ENCODE measurements around the gene TERT.

The TERT gene

DNA sequence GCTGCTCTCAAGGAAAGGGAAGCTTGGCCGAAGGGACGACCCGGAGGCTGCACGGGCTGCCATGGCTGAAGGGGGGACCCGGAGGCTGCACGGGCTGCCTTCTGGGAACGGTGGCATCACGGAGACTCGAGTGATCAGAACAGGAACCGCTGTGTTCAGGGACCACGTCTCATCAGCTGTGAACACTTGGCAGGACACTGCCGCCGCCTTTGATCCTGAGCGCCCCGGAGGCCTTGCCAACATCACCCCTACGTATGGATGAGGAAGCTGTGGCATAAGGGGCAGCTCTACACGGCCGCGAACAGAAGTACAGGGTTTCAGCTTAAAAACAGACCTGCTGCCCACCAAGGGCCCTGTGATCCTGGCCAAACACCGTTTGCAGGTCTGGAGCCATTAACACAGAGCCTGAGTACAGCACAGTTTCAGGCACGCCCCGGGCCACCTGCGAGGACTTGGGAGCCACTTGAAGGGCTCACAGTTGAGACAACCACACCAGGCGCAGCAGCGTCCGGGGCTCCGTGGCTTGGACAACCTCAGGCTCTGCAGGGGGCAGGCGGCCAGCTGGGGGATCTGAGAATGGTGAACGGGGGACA lies 23.9 kb upstream of the TERT start:
- DNase-seq (ENCODE audit: low read depth in 2 of 2): no peak

DNA sequence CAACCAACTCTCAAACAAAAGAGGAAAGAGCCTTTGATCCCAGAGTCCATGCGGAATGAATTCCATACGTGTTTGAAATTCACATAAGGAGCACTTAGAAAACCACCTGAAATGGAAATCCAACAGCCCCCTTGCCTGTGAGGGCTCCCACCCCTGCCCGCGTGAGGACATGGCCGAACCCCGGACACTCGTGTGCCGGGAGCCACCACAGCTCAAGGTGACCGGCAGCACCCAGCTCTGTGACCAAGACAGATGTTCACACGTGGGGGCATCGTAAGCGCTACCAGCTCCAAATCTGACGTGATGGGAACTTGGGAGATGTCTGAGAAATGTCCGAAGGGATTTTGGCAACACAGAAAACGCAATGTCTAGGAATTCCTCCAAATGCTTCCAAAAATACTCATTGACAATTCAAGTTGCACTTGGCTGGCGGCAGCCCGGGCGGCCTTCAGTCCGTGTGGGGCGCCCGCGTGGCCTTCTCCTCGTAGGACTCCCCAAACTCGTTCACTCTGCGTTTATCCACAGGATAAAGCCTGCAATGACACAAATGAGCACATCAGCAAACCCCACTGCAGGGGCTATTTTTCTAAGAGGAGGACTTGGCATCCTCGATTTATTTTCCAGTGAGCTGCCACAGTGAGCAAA lies 23.2 kb upstream of the TERT start:
- no peak for DNase-seq (ENCODE audit: low read depth in 2 of 2)

DNA sequence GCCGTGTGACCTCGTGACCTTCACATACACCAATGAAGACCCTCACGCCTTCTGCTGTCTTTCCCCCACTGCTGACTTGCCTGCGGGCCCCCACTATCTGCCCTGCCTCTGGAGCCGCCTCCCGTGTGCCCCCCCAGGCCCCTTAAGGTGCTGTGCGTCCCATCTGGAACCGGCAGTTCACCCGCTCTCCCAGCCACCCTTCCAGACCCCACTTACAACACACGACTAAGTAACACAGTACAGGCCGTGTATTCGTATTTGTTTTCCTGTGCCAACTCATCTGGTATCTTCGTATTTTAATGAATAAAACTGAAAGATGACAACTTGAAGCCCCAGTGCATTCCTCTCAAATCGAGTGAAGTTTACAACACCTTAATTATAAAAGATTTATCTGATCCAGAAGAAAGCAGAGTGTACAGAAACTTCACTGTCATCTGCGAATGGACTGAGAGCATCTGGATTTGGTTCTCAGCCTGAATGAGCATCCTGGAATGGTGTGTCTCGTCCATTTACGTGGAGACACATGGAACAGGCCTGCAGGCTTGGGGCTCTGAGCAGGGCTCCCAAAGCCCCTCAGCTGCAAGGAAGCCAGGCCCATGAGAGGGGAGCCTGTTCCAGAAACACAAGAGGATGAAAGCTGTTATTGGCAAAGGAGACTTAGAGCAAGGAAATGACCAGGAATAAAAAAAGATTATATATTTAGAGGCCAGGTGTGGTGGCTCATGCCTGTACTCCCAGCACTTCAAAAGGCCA lies 21.9 kb upstream of the TERT start:
- no peak for DNase-seq (ENCODE audit: low read depth in 2 of 2)

DNA sequence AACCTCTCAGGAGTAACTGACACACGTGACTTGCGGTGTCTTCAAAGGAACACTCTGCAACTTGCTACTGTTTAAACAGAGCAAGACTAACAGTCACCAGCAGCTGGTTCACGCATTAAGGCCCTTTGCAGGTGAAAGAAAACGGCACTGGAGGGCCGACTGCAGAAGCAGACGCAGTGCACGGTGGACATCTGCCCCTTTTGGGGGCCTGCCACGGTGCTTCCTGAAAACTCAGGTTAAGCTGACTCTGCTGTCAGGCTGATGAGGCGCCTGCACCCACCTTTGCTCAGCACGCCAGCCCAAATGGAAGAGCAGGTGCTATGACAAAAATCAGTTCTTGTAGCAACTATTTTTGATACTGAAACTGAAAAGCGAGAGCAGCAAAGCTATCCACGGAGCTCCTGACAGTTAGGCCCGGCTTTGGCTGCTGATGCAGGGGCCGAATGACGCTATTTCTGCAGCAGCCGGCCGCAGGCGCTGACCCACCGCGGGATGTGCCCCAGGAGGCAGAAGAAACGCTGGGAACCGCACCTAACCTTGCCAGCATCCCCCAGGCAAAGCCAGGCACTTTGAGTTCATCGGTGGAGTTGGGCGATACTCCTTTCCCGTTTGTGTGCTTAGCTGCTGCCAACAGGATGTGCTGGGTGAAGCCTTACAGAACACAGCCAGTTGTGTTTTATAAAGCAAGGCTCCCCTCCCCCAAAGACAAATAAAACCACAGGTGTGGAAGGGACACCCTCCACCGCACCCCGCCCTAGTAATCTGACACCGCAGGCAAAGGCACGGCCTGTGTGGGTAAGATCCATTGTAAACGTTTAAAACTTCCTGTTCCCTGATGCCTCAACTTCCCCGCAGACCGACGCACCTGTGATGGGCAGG lies 21.1 kb upstream of the TERT start:
- DNase-seq (ENCODE audit: low read depth in 2 of 2): peak; percentile 23 to 28

DNA sequence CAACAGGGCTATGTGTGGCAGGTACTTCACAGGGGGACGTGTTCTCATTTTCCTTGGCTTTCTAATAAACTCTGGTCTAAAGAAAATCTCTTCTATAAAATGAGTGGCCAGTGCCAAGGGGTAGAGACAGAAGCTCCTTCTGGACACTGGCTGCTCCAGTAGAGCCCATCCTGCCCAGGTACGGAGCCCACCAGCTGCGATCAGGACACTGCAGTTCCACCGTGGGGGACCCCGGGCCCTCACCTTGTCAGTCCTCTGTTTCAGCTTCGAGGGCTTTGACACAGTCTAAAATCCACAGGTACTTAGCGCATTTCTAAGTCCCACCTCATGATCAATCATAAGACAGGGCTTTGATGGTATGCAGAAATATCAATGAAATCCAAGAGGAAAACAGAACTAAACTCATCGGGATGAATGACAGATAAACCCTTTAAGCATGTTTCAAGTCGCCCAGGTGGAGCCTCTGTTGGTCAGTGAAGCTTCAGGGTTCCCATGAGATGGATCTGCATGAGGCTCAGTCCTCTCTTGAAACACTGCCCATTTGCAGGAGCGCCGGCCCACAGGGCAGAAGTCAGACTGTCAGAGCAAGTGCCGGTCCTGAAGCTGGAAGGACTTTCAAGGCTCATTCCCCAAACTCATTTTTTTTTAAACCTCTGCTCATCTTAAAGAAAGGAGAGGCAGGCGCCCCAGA lies 20.3 kb upstream of the TERT start:
- DNase-seq (ENCODE audit: low read depth in 2 of 2): no peak

DNA sequence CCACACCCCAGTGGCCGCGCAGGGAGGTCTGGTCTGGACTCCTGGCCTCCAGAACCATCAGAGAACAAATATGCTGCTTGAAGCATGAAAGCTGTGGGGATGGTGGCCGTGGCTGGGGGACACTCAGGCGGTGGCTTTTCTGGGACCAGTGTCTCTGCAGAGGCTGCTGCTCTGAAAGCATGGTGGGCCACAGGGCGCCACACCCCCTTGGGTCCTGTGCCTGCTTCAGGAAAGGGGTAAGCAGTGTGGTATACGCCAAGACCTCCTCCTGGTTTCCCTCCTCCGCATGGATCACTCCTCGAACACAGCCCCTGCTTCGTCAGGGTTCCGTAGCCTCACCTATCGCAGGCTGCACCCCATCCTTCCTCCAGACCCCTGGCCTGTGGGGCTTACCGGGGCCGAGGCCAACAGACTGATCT lies 19.7 kb upstream of the TERT start:
- DNase-seq (ENCODE audit: low read depth in 2 of 2): no peak

DNA sequence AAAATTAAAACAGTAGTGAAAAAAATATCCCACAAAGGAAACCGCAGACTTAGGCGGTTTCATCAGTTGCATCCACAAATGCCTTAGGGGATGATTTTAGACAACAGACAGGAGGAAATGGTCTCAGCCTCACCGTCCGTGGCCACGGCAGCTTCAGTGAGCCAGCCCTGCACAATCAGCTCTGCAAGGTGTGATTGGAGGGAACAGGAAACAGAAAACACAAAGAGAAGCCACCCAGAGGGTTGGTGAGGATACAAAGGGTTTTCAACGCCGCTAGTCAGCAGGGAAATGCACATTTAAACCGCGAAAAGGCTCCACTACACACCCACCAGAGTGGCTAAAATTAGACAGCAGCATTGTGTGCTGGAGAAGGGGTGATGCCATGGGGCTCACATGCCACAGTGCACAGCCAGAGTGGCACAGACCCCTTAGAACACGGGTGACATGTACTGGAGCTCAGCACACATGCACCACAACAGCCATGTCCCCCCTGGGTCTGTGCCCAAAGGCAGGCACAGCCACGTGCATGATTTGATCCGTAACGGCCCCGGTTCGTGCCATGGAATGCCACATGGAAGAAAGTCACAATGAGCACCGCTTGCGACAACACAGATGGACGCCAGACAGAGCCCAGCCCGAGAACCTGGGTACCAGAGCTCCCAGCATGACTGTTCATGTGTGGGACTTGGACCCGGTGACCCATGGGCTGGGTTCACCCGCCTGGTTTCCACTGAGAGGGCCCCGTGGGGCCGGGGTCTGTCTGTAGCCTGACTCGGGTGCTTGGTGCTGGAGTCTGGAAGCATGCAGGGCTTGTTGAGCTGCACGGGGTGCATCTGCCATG lies 18.3 kb upstream of the TERT start:
- peak in 1 of 2 donors; percentile 7 for DNase-seq (ENCODE audit: low read depth in 2 of 2)

DNA sequence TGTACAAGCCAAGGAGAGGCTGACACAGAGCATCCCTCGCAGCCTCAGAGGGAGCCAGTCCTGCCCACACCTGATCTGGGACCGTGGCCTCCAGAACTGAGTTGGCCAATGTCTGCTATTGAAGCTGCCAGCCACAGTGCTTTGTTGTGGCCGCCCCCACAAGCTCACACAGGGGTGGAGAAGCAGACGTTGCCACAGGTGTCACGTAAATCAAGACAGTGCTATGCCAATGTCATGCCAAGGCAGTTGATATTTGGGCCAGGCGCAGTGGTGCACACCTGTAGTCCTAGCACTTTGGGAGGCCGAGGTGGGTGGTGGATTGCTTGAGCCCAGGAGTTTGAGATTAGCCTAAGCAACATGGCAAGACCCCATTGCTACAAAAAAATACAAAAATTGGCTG lies 17.3 kb upstream of the TERT start:
- DNase-seq (ENCODE audit: low read depth in 2 of 2): no peak

DNA sequence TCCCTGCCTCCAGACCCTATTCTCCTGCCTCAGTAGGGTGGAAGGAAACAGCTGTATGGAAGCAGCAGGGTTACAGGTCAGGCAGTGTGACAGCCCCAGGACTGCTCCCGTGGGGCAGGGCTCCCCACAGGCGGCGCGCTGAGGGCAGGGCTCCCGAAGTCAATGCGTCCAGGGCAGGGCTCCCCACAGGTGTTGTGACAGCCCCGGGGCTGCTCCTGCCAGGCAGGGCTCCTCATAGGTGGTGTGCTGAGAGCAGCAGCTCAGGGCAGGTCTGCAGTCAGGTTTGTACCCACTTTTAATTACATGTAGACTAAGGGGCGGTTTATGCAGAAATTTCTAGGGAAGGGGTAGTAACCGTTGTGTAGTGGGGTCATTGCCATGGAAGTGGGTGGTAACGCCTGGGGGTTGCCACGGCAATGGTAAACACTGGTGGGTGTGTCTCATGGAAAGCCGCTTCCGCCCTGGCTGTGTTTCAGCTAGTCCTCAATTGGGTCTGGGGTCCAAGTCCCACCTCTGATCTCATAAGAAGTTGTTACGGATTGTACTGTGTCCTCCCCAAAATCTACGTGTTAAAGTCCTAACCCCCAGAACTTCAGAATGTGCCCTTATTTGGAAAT lies 16.7 kb upstream of the TERT start:
- no peak for DNase-seq (ENCODE audit: low read depth in 2 of 2)

DNA sequence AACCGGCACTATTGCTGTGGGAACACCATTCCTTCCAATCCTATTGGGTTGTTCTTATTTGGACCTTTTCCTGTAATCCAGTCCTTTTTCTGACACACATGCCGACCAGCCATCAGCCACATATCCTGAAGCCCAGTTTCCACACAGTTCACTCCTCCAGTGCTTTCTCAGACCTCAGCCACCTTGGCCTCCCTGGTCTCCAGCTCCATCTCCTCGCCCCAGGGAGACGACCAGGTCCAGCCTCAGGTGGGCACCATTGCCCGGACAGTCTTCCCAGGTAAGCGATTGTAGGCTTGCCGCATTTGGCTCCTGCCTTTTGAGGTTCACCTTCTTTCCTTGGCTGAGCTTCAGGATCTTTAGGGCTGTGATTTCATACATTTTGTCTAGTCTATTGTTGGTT lies 15.2 kb upstream of the TERT start:
- no peak for DNase-seq (ENCODE audit: low read depth in 2 of 2)

DNA sequence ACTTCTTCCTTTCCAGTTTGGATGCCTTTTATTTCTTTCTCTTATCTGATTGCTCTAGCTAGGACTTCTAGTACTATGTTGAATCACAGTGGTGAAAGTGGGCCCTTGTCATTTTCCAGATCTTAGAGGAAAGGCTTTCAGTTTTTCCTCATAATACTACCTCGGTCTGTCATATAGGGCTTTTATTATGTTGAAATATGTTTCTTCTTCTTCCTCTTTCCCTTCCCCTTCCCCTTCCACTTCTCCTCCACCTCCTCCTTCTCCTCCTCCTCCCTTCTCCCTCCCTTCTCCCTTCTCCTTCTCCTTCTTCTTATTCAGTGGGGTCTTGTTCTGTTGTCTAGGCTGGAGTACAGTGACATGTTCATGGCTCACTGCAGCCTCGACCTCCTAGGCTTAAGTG lies 9.2 kb upstream of the TERT start:
- DNase-seq (ENCODE audit: low read depth in 2 of 2): no peak

DNA sequence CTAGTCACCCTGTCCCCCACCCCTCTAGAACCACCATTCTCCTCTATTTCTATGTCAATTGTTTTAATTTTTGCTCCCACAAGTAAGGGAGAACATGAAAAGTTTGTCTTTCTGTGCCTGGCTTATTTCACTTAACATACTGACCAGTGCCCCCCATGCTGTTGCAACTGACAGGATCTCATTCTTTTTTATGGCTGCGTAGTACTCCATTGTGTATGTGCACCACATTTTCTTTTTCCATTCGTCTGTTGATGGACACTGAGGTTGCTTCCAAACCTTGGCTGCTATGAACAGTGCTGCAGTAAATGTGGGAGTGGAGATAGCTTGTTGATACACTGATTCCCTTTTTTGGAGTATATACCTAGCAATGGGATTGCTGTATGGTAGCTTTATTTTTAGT lies 7.4 kb upstream of the TERT start:
- no peak for DNase-seq (ENCODE audit: low read depth in 2 of 2)

DNA sequence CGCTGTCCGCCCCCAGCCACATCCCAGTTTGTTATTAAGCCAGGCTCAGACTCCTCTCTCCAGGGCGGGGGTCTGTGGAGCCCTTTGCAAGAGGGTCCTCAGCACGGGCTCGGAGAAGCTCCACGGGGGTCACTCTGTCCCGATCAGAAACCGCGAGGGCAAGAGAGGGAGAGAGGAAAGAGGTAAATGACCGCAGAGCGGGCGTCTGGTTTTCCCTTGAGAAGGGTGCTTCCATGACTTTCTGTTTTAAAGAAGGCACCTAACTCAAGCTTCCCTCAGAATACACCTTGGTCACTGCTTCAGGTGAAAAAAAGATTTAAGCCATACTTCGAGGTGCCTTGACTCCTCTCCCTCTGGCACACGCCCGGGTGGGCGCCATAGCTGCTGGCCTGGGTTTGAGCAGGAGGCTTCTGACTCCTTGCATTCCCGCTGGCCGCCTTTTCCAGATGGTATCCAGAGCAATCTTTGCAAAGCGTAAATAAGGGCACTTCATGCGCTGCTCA lies 5.8 kb upstream of the TERT start:
- DNase-seq (ENCODE audit: low read depth in 2 of 2): no peak

DNA sequence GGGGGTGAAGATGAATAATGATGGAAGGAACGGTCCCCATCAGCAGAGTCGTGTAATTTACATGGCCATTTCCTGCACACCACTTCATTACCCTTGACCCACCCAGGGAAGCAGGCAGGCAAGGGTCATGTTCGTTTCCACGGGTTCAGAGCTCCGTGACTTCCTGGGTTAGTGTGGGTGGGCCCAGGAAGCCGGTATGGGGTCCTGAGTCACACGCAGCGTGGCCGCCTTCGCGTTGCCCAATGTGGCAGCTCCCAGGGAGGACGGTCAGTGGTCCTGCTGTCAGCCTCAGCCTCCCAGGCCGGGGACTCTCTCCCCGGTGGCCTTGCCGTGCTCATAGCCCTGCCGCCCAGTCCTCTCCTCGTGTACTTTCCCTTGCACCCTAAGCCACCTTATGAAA lies 5.1 kb upstream of the TERT start:
- no peak for DNase-seq (ENCODE audit: low read depth in 2 of 2)

DNA sequence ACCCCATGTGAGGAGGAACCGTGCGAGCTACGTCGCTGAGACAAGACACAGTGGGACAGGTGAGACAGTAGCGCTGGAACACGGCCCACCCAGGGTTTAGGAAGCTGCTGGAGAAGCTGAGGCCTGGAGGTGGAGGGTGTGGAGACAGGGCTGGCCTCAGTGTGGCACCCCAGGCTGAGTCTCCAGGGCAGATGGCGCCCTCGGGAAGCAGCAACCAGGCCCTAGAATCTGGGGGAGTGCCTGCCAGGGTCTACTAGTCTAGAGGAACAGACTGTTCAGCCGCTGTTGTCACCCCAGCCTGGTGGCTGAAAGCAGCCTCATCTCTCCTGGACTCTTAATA lies 4.6 kb upstream of the TERT start:
- no peak for DNase-seq (ENCODE audit: low read depth in 2 of 2)

DNA sequence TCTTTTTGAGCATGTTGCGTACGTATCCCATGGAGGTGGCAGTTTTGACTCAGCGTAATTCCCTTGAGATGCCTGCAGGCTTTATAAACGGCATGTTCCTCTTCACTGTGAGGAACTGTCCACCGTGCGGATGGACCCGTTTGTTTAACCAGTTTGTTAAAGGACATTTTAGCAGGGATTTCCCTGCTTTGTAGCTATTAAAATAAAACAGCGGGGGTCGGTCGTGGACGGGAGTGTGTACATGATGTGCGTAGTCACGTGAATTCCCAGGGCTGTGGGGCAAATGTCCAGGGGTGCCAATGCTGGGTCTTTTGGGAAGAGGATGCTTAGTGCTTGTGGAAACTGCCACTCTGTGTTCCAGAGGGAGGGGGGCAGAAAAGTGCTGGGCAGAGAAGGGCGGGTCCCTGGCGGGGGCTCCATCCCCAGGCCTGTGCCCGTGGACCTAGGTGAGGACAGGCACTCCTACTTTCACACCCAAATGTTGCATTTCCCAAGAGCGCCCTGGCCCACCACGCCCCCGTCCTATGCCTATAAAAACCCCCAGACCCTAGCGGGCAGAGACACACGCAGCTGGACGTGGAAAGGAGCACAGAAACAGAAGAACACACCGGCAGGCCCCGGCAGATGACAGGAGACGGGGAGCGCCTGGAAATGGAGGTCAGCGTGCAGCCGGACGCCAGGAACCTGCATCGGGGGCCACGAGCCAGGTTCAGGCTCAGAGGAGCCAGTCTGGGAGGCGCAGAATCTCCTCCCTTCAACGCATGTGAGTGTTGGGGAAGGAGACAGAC lies 4.0 kb upstream of the TERT start:
- DNase-seq (ENCODE audit: low read depth in 2 of 2): no peak

DNA sequence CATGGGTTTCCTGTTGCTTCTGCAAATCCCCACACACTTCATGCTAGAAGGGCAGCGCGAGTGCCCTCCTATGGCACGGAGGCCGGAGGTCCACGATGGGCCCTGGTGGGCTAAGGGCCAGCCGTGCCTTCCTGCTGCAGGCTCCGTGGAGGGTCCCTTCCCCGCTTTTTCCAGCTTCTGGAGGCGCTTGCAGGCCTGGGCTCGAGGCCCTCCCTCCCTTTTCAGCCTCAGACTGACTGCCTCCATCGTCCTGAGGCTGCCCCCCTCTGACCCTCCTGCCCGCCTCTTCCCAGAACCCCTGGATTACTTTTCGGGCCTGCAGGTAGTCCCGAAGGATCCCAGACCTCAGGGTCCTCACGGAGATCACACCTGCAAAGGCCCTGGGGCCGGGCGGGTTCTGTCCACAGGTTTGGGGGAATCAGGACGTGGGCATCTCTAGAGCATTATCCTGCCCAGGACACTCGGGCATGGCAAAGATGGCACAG lies 3.2 kb upstream of the TERT start:
- DNase-seq (ENCODE audit: low read depth in 2 of 2): no peak

DNA sequence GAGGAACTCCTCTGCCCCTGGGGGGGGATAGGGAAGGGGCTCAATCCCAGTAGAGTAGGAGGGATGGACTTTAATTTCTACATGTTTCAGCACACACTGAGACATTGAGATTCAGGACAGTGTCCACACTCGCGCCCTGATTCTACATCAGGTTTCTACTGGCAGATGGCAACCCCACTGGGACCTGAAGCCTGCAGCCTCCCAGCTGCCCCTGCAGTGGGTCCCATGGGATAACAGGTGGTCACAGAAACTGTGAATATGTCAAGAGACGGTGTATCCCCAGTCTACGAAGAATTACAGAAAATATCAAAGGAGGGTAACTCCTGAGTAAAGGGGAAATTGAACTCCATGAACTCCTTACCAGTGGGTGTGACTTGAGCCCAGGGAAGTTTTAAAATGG lies 2.4 kb upstream of the TERT start:
- DNase-seq (ENCODE audit: low read depth in 2 of 2): no peak

DNA sequence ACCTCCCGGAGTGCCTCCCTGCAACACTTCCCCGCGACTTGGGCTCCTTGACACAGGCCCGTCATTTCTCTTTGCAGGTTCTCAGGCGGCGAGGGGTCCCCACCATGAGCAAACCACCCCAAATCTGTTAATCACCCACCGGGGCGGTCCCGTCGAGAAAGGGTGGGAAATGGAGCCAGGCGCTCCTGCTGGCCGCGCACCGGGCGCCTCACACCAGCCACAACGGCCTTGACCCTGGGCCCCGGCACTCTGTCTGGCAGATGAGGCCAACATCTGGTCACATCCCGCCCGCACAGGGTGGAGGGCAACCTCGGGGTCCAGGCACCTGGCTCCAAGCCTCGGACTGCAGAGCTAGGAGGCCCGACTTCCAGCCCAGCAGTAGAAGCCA lies 776 bp upstream of the TERT start:
- no peak for DNase-seq (ENCODE audit: low read depth in 2 of 2)
